Activated effector memory CD4-positive, alpha-beta T cell treated with Interleukin-2 at 50 U/mL for 16 hours (primary cell): ENCODE measurements around the gene ZNF366.

Source experiments
- DNase-seq: peaks from one replicate; pipeline ENCODE4 v3.0.0-alpha.2; 2020

Gene ZNF366

DNA sequence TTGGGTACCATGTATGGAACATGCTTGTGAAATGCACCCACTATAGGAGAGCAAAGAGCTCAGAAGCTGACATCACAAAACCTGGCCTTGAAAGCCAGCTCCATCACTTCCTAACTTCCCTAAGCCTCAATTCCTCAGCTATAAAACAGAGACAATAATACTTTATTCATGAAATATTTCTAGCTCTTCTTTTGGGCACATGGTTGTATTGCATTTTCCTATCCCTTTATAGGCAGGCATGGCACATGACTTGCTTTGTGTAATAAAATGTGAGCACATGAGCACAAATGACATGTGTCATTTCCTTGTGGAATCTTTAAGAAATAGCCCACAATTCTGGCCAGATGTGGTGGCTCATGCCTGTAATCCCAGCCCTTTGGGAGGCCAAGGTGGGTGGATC is 18.5 kb downstream of the ZNF366 start:
- DNase-seq = no peak

- DNase-seq = no peak
Observed at GRCh38 chr5:72487177-72487576, 20.0 kb downstream of the ZNF366 start.

- no peak for DNase-seq
Observed at GRCh38 chr5:72486371-72486770, 20.8 kb downstream of the ZNF366 start.

DNA sequence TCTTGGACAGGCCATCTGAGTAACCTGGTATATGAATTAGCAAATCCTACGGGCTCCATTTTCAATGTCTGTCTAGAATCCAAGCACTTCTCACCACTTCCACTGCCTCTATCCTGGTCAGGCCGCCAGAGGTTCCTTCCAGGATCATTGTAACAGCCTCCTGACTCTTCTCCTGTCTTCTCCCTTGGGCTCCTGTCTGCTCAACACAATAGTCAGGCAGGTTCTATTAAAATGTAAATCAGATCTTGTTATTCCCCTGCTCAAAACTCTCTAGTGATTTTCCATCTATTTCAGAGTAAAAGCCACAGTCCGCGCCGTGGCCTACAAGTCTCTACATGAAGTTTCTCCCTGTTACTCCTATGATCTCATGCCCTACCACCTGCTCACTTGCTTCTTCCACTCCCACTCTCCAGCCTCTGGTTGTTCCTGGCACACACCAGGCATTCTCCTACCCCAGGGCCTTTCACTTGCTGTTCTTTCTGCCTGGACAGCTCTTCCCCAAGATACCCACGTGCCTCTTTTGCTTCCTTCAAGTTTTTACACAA is 21.7 kb downstream of the ZNF366 start:
- DNase-seq = no peak

- no peak for DNase-seq
Observed at GRCh38 chr5:72482046-72482445, 25.2 kb downstream of the ZNF366 start.

- no peak for DNase-seq
Observed at GRCh38 chr5:72480841-72481240, 26.4 kb downstream of the ZNF366 start.

GRCh38 chr5:72479921-72480320 is 27.3 kb downstream of the ZNF366 start:
- DNase-seq = no peak

- no peak for DNase-seq
Observed at GRCh38 chr5:72478684-72479083, 28.5 kb downstream of the ZNF366 start.

DNA sequence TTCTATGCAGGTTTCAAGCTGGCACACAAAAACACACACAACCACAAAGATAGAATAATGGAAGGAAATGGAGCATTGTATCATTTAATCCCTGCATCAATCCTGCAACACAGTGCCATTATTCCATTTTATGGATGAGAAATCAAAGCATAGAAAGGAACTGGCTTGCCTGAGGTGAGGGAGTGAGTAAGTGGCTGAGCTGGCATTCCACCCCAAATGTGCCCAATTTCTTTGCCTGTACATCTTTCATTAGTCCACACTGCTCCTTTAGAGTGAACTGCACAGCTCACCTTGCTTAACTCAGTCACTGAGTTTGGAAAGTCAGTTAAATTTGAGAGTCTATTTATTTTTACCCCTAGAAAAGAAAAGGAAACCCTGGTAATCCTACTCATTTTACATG is 28.9 kb downstream of the ZNF366 start:
- no peak for DNase-seq

GRCh38 chr5:72477644-72478043 is 29.6 kb downstream of the ZNF366 start:
- DNase-seq = no peak

DNA sequence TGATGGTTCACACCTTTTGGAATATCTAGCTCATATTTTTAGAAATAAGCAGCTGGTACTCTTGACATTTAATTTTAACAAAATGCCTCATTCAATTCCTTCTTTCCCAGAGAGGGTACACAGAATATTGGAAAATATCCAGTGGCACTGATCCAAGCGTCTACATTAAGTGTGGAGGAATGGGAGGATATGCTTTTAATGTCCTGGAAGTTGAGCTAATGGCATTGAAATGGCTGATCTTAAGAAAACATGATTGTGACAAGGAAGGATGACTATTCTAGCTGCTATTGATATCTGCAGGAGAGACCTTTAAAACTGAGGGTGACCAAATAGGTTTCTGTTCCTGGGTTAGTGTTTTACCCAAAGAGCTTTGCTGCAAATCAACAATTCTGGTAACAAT is 30.0 kb downstream of the ZNF366 start:
- DNase-seq = no peak

DNA sequence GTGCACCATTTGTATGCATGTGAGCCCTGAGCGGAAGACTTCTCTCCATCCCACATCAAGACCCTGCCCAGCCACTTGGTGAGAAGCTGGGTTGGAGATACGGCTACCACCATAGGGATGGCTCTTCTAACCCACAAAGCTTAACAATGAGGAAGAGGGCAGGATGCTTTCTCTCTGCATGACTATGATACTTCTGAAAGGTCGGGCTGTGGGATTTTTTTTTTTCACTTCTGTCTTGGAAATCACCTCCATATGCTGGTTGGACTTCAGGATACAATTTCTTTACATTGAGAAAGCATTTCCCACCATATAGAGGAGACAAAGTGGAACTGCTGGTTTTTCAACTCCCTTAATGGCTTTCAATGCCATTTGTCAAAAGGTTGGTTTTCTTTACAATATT is 30.5 kb downstream of the ZNF366 start:
- no peak for DNase-seq

- no peak for DNase-seq
Observed at GRCh38 chr5:72476275-72476674, 30.9 kb downstream of the ZNF366 start.

- DNase-seq = no peak
Observed at GRCh38 chr5:72474516-72474915, 32.7 kb downstream of the ZNF366 start.

DNA sequence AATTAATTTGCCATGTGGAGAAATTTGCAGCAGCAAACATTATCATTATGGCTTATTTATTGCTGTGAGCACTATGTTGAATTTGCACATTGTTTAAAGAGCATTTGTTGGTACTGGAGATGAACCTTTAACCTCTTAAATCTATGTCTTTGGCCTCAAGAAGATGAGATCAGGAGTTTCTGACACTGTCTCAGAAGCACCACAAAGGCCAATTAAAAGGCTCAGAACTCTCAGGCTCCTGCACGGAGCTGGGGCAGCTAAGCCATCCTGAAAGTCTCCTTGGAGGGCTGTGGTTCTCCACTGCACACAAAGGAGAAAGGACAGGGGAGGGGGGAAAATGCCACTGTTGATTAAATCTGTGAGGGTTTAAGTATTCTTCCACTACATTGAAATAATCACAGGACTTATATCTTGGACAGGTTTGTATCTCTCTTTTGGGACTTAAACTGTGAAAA is 33.1 kb downstream of the ZNF366 start:
- no peak for DNase-seq

- no peak for DNase-seq
Observed at GRCh38 chr5:72472666-72473422, 34.4 kb downstream of the ZNF366 start.

- no peak for DNase-seq
Observed at GRCh38 chr5:72472031-72472430, 35.2 kb downstream of the ZNF366 start.

GRCh38 chr5:72470826-72471225 is 36.4 kb downstream of the ZNF366 start:
- DNase-seq = no peak

DNA sequence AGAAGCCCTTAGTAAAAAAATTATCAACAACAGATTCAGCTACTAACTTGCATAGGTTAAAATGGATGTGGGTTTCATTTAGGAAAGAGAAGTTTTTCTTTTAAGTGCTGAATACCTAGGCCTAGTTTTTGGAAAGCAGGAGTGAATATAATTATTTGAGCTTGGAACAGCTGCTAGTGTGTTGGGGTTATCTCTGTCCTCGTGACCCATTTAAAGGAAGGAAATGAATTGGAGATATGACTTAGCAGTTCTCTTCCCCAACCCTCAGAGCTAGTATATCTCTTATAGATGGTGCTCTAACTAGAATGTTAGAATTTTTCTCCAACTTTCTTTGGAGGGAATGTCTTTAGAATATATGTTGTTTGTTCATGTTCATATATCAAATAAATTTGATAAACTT is 38.6 kb downstream of the ZNF366 start:
- no peak for DNase-seq

- no peak for DNase-seq
Observed at GRCh38 chr5:72468024-72468423, 39.2 kb downstream of the ZNF366 start.

- no peak for DNase-seq
Observed at GRCh38 chr5:72467461-72467860, 39.7 kb downstream of the ZNF366 start.

DNA sequence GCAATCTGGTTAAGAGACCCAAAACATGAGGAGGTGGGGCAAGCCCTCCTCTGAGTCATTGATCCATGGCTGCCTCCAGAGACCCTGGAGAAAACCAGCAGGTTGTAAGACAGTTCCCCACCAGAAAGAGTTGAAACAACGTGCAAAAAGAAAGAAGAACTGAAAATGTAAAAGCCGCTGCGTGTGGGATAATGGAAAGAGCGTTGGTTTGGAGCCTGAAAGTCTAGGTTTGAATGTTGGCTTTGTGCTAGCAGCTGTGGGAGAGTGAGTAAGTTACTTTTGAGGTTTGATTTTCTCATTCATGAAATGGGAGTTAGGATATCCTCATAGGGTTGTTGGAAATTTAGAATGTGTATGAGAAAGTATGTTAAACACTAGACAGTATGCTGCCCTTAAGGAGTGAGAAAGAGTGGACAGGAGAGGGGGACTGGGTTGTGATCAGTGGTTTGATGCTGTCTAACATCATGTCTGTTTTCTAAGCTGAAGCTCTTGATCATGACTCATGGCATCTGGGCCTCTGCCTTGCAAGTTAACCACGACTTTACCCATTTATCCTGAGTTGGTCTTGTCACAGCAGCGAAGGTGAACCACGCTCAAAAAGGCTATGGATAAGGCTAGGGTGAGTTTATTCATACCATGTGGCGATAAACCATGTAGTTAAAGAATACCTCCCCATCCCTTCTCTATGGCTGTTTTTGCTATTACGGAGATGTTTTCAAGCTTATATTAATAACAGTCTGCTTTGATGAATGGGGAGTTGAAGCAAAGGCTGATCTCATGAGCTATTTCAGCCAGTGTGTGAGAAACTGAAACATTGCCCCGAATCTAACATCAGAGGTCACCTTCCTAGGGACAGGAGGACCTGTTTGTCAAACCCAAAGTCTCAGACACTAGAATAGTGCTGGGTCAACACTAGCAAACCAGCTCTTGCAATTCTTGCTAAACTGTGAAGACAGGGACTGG is 41.3 kb downstream of the ZNF366 start:
- no peak for DNase-seq

DNA sequence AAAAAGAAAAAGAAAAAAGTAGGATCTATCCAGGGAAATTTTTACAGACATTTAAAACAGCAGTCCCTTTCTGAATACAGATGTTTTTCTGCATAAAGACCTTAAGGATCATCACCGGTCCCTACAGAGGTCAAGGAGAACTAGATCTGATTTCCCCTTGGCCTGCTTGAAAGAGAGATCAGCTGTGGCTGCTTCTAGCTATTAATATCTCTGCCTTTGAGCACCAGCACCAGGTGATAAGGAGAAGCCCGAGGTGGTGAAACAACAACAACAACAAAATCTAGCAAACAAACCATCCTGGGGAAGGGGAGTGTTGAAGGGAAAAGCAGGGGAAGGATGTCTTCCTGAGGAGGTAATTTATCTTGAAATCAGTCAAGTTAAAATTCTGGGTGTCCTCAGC is 42.1 kb downstream of the ZNF366 start:
- no peak for DNase-seq

GRCh38 chr5:72464071-72464470 is 43.1 kb downstream of the ZNF366 start:
- no peak for DNase-seq
